Mesenchymal stem cell (in vitro differentiated cells and primary cell): ENCODE measurements around the gene ZNRF4.

Experiments
- DNase-seq: peaks from one replicate; pipeline ENCODE4 v3.0.0-alpha.2; 2013
- H2AFZ ChIP-seq: one replicate; pipeline ENCODE4 v1.6.1; 2013; ENCODE audit warnings: low read depth, mild to moderate bottlenecking, control low read depth, inconsistent platforms, low read length, moderate library complexity
- H2AK5ac ChIP-seq: 2 replicates; pipeline ENCODE4 v1.6.1; 2013; ENCODE audit warnings: low read length, moderate library complexity, mild to moderate bottlenecking, inconsistent platforms; ENCODE audit not compliant: severe bottlenecking
- H2BK120ac ChIP-seq: one replicate; pipeline ENCODE4 v1.6.1; 2013; ENCODE audit warnings: low read depth, mild to moderate bottlenecking, inconsistent platforms, low read length, moderate library complexity
- H2BK12ac ChIP-seq, 2 experiments: one replicate each; pipeline ENCODE4 v1.6.1; 2013; ENCODE audit warnings: inconsistent platforms in 2 of 2, low read length in 2 of 2, mild to moderate bottlenecking in 2 of 2, moderate library complexity in 2 of 2, control low read depth in 1 of 2
- H2BK15ac ChIP-seq: one replicate; pipeline ENCODE4 v1.6.1; 2013; ENCODE audit warnings: mild to moderate bottlenecking, low read depth, inconsistent platforms; ENCODE audit not compliant: poor library complexity, severe bottlenecking
- H2BK5ac ChIP-seq: 2 replicates; pipeline ENCODE4 v1.6.1; 2013; ENCODE audit warnings: low read depth, mild to moderate bottlenecking, low read length, control low read depth, inconsistent platforms; ENCODE audit not compliant: poor library complexity, severe bottlenecking
- H3K14ac ChIP-seq, 2 experiments: one replicate each; pipeline ENCODE4 v1.6.1; 2013; ENCODE audit warnings: inconsistent platforms in 2 of 2, low read length in 2 of 2, control low read depth in 1 of 2, mild to moderate bottlenecking in 1 of 2, moderate library complexity in 1 of 2
- H3K18ac ChIP-seq, 2 experiments: one replicate each; pipeline ENCODE4 v1.6.1; 2013; ENCODE audit warnings: inconsistent platforms in 2 of 2, low read length in 2 of 2, control low read depth in 1 of 2, low read depth in 1 of 2, mild to moderate bottlenecking in 1 of 2
- H3K23ac ChIP-seq, 2 experiments: one replicate each; pipeline ENCODE4 v1.6.1; 2013; ENCODE audit warnings: inconsistent platforms in 2 of 2, low read length in 2 of 2, mild to moderate bottlenecking in 2 of 2, moderate library complexity in 2 of 2, control low read depth in 1 of 2
- H3K27ac ChIP-seq: 2 replicates; pipeline ENCODE4 v1.5.1; 2013; ENCODE audit warnings: mild to moderate bottlenecking, moderate library complexity, low read length, control low read depth, inconsistent platforms; ENCODE audit not compliant: poor library complexity, severe bottlenecking
- H3K27me3 ChIP-seq, 2 experiments: 2 replicates each; pipeline versions ENCODE4 v1.6.1 to v1.7.0; 2013; ENCODE audit warnings: low read length in 2 of 2, mild to moderate bottlenecking in 2 of 2, moderate library complexity in 2 of 2, control low read depth in 1 of 2, inconsistent platforms in 1 of 2; ENCODE audit not compliant: control insufficient read depth in 1 of 2, insufficient read depth in 1 of 2
- H3K36me3 ChIP-seq, 2 experiments: 2 replicates each; pipeline versions ENCODE4 v1.6.1 to v1.7.0; 2013; ENCODE audit warnings: low read length in 2 of 2, control low read depth in 1 of 2, inconsistent platforms in 1 of 2, low read depth in 1 of 2, mild to moderate bottlenecking in 1 of 2; ENCODE audit not compliant: insufficient read depth in 2 of 2, control insufficient read depth in 1 of 2
- H3K4ac ChIP-seq, 2 experiments: one replicate each; pipeline ENCODE4 v1.6.1; 2013; ENCODE audit warnings: inconsistent platforms in 2 of 2, low read length in 2 of 2, mild to moderate bottlenecking in 2 of 2, moderate library complexity in 2 of 2, control low read depth in 1 of 2, low read depth in 1 of 2
- H3K4me1 ChIP-seq: 2 replicates; pipeline ENCODE4 v1.6.1; 2013; ENCODE audit warnings: low read depth, low read length, control low read depth; ENCODE audit not compliant: control insufficient read depth, insufficient read depth
- H3K4me2 ChIP-seq: 2 replicates; pipeline ENCODE4 v1.6.1; 2013; ENCODE audit warnings: low read length, mild to moderate bottlenecking, inconsistent platforms; ENCODE audit not compliant: poor library complexity, severe bottlenecking
- H3K4me3 ChIP-seq, 2 experiments: 2 replicates each; pipeline versions ENCODE4 v1.5.1 to v1.7.0; 2013; ENCODE audit warnings: low read length in 2 of 2, mild to moderate bottlenecking in 2 of 2, control low read depth in 1 of 2, low read depth in 1 of 2; ENCODE audit not compliant: insufficient read depth in 1 of 2
- H3K79me1 ChIP-seq: replicated peaks from 2 replicates; pipeline ENCODE4 v1.6.1; 2013; ENCODE audit warnings: mild to moderate bottlenecking, control low read depth, low read length, inconsistent platforms; ENCODE audit not compliant: poor library complexity, severe bottlenecking
- H3K9ac ChIP-seq: 2 replicates; pipeline ENCODE4 v1.7.0; 2013; ENCODE audit warnings: mild to moderate bottlenecking, low read length, moderate library complexity
- H3K9me3 ChIP-seq: 2 replicates; pipeline ENCODE4 v1.7.0; 2013; ENCODE audit warnings: mild to moderate bottlenecking, low read length; ENCODE audit not compliant: control insufficient read depth
- H4K8ac ChIP-seq: one replicate; pipeline ENCODE4 v1.6.1; 2013; ENCODE audit warnings: inconsistent platforms, mild to moderate bottlenecking, low read length, moderate library complexity
- H4K91ac ChIP-seq: one replicate; pipeline ENCODE4 v1.6.1; 2013; ENCODE audit warnings: mild to moderate bottlenecking, low read length, inconsistent platforms
- WGBS: methylation state at CpG from one replicate; pipeline ENCODE4 v1.1.7; 2013; ENCODE audit warnings: mixed read lengths; 5-methylcytosine and 5-hydroxymethylcytosine counted together

The ZNRF4 gene

GRCh38 chr19:5424192-5424973 lies 30.8 kb upstream of the ZNRF4 start:
- Histone ChIP-seq H2BK15ac (no peak overlapping the region), H3K14ac (no peak overlapping the region), H4K91ac (no peak overlapping the region), H2AK5ac (no peak overlapping the region), H3K79me1 (no peaks in the 10 kb centered on the region), H3K4ac (no peak overlapping the region), H4K8ac (no peak overlapping the region), H3K4me1 (no peaks in the 10 kb centered on the region), H2BK12ac (no peak overlapping the region), H3K36me3 (no peaks in the 10 kb centered on the region), H3K18ac (no peak overlapping the region), H3K4me2 (no peak overlapping the region), H3K27me3 (peaks cover 7 to 51% of the 10 kb centered on the region in 2 experiments), H3K27ac (no peak overlapping the region), H2BK120ac (no peak overlapping the region), H3K4me3 (no peak overlapping the region), H3K23ac (no peak overlapping the region), H2AFZ (no peak overlapping the region), H3K9me3 (no peaks in the 10 kb centered on the region), H3K9ac (no peak overlapping the region), H2BK5ac (no peak overlapping the region)
- DNase-seq: no peak
- 59% methylated on average over 10 of the region's 12 CpGs for WGBS

GRCh38 chr19:5425260-5425659 lies 30.0 kb upstream of the ZNRF4 start:
- no peak overlapping the region for H2BK120ac ChIP-seq
- no peak overlapping the region for H2BK12ac ChIP-seq
- no peak overlapping the region for H2BK5ac ChIP-seq
- no peak overlapping the region for H4K91ac ChIP-seq
- H3K23ac ChIP-seq: no peak overlapping the region
- H3K9ac ChIP-seq: no peak overlapping the region
- H3K4ac ChIP-seq: no peak overlapping the region
- H3K18ac ChIP-seq: no peak overlapping the region
- 53% methylated on average over 1 of the region's 1 CpG for WGBS
- H3K79me1 ChIP-seq: no peaks in the 10 kb centered on the region
- no peak overlapping the region for H3K27ac ChIP-seq
- H3K14ac ChIP-seq: no peak overlapping the region
- no peak overlapping the region for H3K4me2 ChIP-seq
- no peak overlapping the region for H2AFZ ChIP-seq
- no peaks in the 10 kb centered on the region for H3K4me1 ChIP-seq
- no peak overlapping the region for H3K4me3 ChIP-seq
- H2AK5ac ChIP-seq: no peak overlapping the region
- no peak for DNase-seq
- no peak overlapping the region for H4K8ac ChIP-seq
- H2BK15ac ChIP-seq: no peak overlapping the region
- no peaks in the 10 kb centered on the region for H3K9me3 ChIP-seq
- H3K36me3 ChIP-seq: no peaks in the 10 kb centered on the region
- H3K27me3 ChIP-seq: peaks cover 7 to 51% of the 10 kb centered on the region in 2 experiments

- WGBS: 50% methylated on average over 10 of the region's 10 CpGs
- H3K36me3 ChIP-seq: no peaks in the 10 kb centered on the region
- H3K9me3 ChIP-seq: no peaks in the 10 kb centered on the region
These were observed 25.0 kb upstream of the ZNRF4 start for GRCh38 chr19:5430237-5430636.

GRCh38 chr19:5432687-5433086 lies 22.5 kb upstream of the ZNRF4 start:
- H4K91ac ChIP-seq: no peak overlapping the region
- H3K4ac ChIP-seq: no peak overlapping the region
- H2AFZ ChIP-seq: no peak overlapping the region
- no peak overlapping the region for H3K4me2 ChIP-seq
- H3K18ac ChIP-seq: no peak overlapping the region
- WGBS: 86% methylated on average over 4 of the region's 5 CpGs
- no peak overlapping the region for H3K27ac ChIP-seq
- H3K4me1 ChIP-seq: peaks cover 18% of the 10 kb centered on the region
- H2BK15ac ChIP-seq: no peak overlapping the region
- H4K8ac ChIP-seq: no peak overlapping the region
- no peak overlapping the region for H2BK12ac ChIP-seq
- H3K36me3 ChIP-seq: no peaks in the 10 kb centered on the region
- no peak for DNase-seq
- H3K79me1 ChIP-seq: no peaks in the 10 kb centered on the region
- no peak overlapping the region for H3K14ac ChIP-seq
- H3K9ac ChIP-seq: no peak overlapping the region
- H2BK5ac ChIP-seq: no peak overlapping the region
- no peak overlapping the region for H3K4me3 ChIP-seq
- H3K9me3 ChIP-seq: no peaks in the 10 kb centered on the region
- H2AK5ac ChIP-seq: no peak overlapping the region
- H2BK120ac ChIP-seq: no peak overlapping the region
- no peak overlapping the region for H3K23ac ChIP-seq
- H3K27me3 ChIP-seq: peaks cover 6 to 18% of the 10 kb centered on the region in 2 experiments

More at GRCh38 chr19:5430237-5430636, 25.0 kb upstream of the ZNRF4 start:
- Histone ChIP-seq H2BK12ac (no peak overlapping the region), H2BK15ac (no peak overlapping the region), H4K91ac (no peak overlapping the region), H2BK120ac (no peak overlapping the region), H3K14ac (no peak overlapping the region), H3K27me3 (peaks cover 12 to 13% of the 10 kb centered on the region in 2 experiments), H3K4ac (no peak overlapping the region), H3K4me3 (no peak overlapping the region), H3K27ac (no peak overlapping the region), H2AK5ac (no peak overlapping the region), H3K9ac (no peak overlapping the region), H3K4me2 (no peak overlapping the region), H4K8ac (no peak overlapping the region), H3K4me1 (peaks cover 4% of the 10 kb centered on the region), H3K23ac (no peak overlapping the region), H2BK5ac (no peak overlapping the region), H3K79me1 (no peaks in the 10 kb centered on the region), H3K18ac (no peak overlapping the region), H2AFZ (no peak overlapping the region)
- no peak for DNase-seq
